Measurements from ENCODE around the gene CYBA.

DNA sequence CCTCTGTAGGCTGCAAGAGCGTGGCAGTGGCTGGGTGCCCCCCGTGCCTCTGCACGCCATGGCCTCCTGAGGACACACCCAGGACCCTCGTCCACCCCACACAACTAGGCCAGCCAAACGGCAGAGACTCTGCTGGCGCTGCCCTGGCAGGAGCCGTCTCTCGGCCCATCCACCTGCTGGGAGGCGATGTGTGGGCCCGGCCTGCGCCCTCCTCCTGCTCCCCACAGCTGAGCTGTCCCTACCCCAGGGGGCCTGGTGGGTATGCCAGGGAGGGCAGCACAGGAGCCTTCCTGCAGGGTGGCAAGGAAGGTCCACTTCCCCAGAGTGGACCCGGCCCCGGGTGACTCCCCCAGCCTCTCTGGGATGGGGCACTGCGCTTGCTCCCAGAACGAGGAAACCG, 48.3 kb upstream of the CYBA start:
- TF ChIP-seq POLR2A (IDR thresholded peaks at IDR 0.05; ENCODE audit: low read length) (no peak), GATA1 (IDR thresholded peaks at IDR 0.05; ENCODE audit: low read depth, low read length) (no peak)
